H1 (cell line): ENCODE data around the gene ATM. TPM values are rescaled to one million over a fixed set of nuclear protein-coding genes. Genes with fewer than 3 reads are reported as not detected.

Experiments
- CTCF ChIA-PET: fragments of 300-600 bp; sonication (Branson Sonifier 250); formaldehyde crosslinking; loops from one replicate; lab custom pipeline; 2021; ENCODE audit not compliant: partially characterized antibody; lab: Charles Lee
- POLR2A ChIA-PET: fragments of 300-600 bp; sonication (Branson Sonifier 250); formaldehyde crosslinking; loops from one replicate; lab custom pipeline; 2021; ENCODE audit warnings: inconsistent platforms; ENCODE audit not compliant: partially characterized antibody; lab: Charles Lee
- DNase-seq, 2 experiments: peaks; one replicate each; pipeline versions ENCODE4 v3.0.0 to v3.0.0-alpha.2; 2010 to 2022; ENCODE audit warnings: low spot score in 2 of 2, low read depth in 1 of 2, mixed read lengths in 1 of 2
- FAIRE-seq: peaks from 2 replicates; lab custom pipeline; 2011; peaks lifted over from hg19 to GRCh38; lab: Jason Lieb, UNC
- H2AFZ ChIP-seq: 2 replicates; pipeline ENCODE4 v1.8.1; 2012; ENCODE audit warnings: low read length, inconsistent platforms
- H2AK5ac ChIP-seq: 2 replicates; pipeline ENCODE4 v1.6.1; 2013; ENCODE audit warnings: low read depth, low read length
- H2BK120ac ChIP-seq: replicated peaks from 2 replicates; pipeline ENCODE3; 2013; ENCODE audit warnings: low read depth, low read length, inconsistent platforms
- H2BK12ac ChIP-seq: 2 replicates; pipeline ENCODE4 v1.6.1; 2013; ENCODE audit warnings: low read depth, low read length
- H2BK15ac ChIP-seq: 2 replicates; pipeline ENCODE4 v1.6.1; 2013; ENCODE audit warnings: low read length
- H2BK20ac ChIP-seq: 2 replicates; pipeline ENCODE4 v1.6.1; 2013; ENCODE audit warnings: low read length
- H2BK5ac ChIP-seq: 2 replicates; pipeline ENCODE4 v1.6.1; 2013; ENCODE audit warnings: low read depth, low read length
- H3K14ac ChIP-seq: 2 replicates; pipeline ENCODE4 v1.6.1; 2013; ENCODE audit warnings: inconsistent platforms; ENCODE audit not compliant: insufficient read length
- H3K18ac ChIP-seq: 2 replicates; pipeline ENCODE4 v1.6.1; 2013; ENCODE audit warnings: low read length; ENCODE audit errors: extremely low read depth
- H3K23ac ChIP-seq: 2 replicates; pipeline ENCODE4 v1.6.1; 2013; ENCODE audit warnings: inconsistent platforms; ENCODE audit not compliant: insufficient read length
- H3K23me2 ChIP-seq: 2 replicates; pipeline ENCODE4 v1.6.1; 2013; ENCODE audit warnings: low read depth, low read length
- H3K27ac ChIP-seq: 2 replicates; pipeline ENCODE4 v1.6.1; 2011; ENCODE audit warnings: low read depth, low read length, inconsistent platforms
- H3K27me3 ChIP-seq, 4 experiments: replicated peaks in 1 of 4; 1 replicate in 1 of 4; 2 replicates in 3 of 4; pipeline versions ENCODE4 v1.6.1 to v1.8.1; 2011 to 2013; ENCODE audit warnings: low read length in 3 of 4, mild to moderate bottlenecking in 3 of 4, inconsistent platforms in 2 of 4, mixed read lengths in 2 of 4, moderate library complexity in 1 of 4; ENCODE audit not compliant: control insufficient read depth in 3 of 4, insufficient read depth in 3 of 4; ENCODE audit errors: extremely low read depth in 1 of 4
- H3K36me3 ChIP-seq, 4 experiments: 2 replicates each; pipeline versions ENCODE4 v1.6.1 to v1.8.1; 2011 to 2013; ENCODE audit warnings: mild to moderate bottlenecking in 4 of 4, low read length in 3 of 4, moderate library complexity in 2 of 4, control low read depth in 1 of 4, inconsistent platforms in 1 of 4; ENCODE audit not compliant: insufficient read depth in 4 of 4, control insufficient read depth in 2 of 4
- H3K4ac ChIP-seq: replicated peaks from 2 replicates; pipeline ENCODE3; 2013; ENCODE audit warnings: low read length, low read depth, mixed read lengths, inconsistent platforms; ENCODE audit not compliant: insufficient read length
- H3K4me1 ChIP-seq, 4 experiments: replicated peaks in 1 of 4; 1 replicate in 1 of 4; 2 replicates in 3 of 4; pipeline versions ENCODE4 v1.6.1 to v1.8.1; 2011 to 2013; ENCODE audit warnings: low read length in 3 of 4, inconsistent platforms in 2 of 4, mixed read lengths in 1 of 4; ENCODE audit not compliant: insufficient read depth in 4 of 4, control insufficient read depth in 3 of 4
- H3K4me2 ChIP-seq, 2 experiments: 2 replicates each; pipeline versions ENCODE4 v1.6.1 to v1.8.1; 2011 to 2013; ENCODE audit warnings: low read depth in 2 of 2, low read length in 2 of 2, control low read depth in 1 of 2, inconsistent platforms in 1 of 2, mild to moderate bottlenecking in 1 of 2; ENCODE audit not compliant: insufficient read depth in 1 of 2
- H3K4me3 ChIP-seq, 4 experiments: fragments of 200-600, 300-600 bp in 1 of 4; sonication (generic), shearing (Covaris generic), sonication (Bioruptor Twin) in 1 of 4; 2 replicates each; pipeline versions ENCODE4 v1.5.1 to v1.8.1; 2011 to 2016; ENCODE audit warnings: low read length in 4 of 4, low read depth in 3 of 4, control low read depth in 2 of 4, inconsistent platforms in 2 of 4, mild to moderate bottlenecking in 2 of 4, mixed read lengths in 1 of 4, moderate library complexity in 1 of 4; ENCODE audit not compliant: insufficient read depth in 2 of 4; ENCODE audit errors: extremely low read depth in 1 of 4
- H3K56ac ChIP-seq: replicated peaks from 2 replicates; pipeline ENCODE3; 2013; ENCODE audit warnings: low read depth, mild to moderate bottlenecking, mixed read lengths, low read length, inconsistent platforms; ENCODE audit not compliant: insufficient read length
- H3K79me1 ChIP-seq: 2 replicates; pipeline ENCODE4 v1.6.1; 2013; ENCODE audit warnings: low read depth, low read length, control low read depth
- H3K79me2 ChIP-seq, 2 experiments: 2 replicates each; pipeline versions ENCODE4 v1.6.1 to v1.8.1; 2012 to 2013; ENCODE audit warnings: low read length in 2 of 2, mild to moderate bottlenecking in 2 of 2, inconsistent platforms in 1 of 2; ENCODE audit not compliant: insufficient read depth in 2 of 2, control insufficient read depth in 1 of 2
- H3K9ac ChIP-seq, 4 experiments: replicated peaks in 1 of 4; 1 replicate in 1 of 4; 2 replicates in 3 of 4; pipeline versions ENCODE4 v1.6.1 to v1.8.1; 2011 to 2013; ENCODE audit warnings: low read depth in 3 of 4, low read length in 3 of 4, control low read depth in 2 of 4, mild to moderate bottlenecking in 2 of 4, moderate library complexity in 2 of 4, inconsistent platforms in 1 of 4; ENCODE audit errors: extremely low read depth in 1 of 4
- H3K9me3 ChIP-seq, 2 experiments: 2 replicates each; pipeline versions ENCODE4 v1.6.1 to v1.8.1; 2012 to 2013; ENCODE audit warnings: mild to moderate bottlenecking in 2 of 2, moderate library complexity in 2 of 2, control low read depth in 1 of 2, inconsistent platforms in 1 of 2, low read depth in 1 of 2, low read length in 1 of 2, mixed read lengths in 1 of 2; ENCODE audit not compliant: insufficient read depth in 2 of 2
- H4K20me1 ChIP-seq, 2 experiments: replicated peaks in 1 of 2; 2 replicates each; pipeline versions ENCODE3 to v1.8.1; 2011 to 2013; ENCODE audit warnings: inconsistent platforms in 2 of 2, low read length in 2 of 2, mild to moderate bottlenecking in 1 of 2; ENCODE audit not compliant: insufficient read depth in 2 of 2, control insufficient read depth in 1 of 2
- H4K5ac ChIP-seq: 2 replicates; pipeline ENCODE4 v1.6.1; 2013; ENCODE audit warnings: low read length, low read depth, mixed read lengths, inconsistent platforms; ENCODE audit not compliant: insufficient read length
- H4K8ac ChIP-seq: 2 replicates; pipeline ENCODE4 v1.8.0; 2013; ENCODE audit warnings: mild to moderate bottlenecking, moderate library complexity, low read length, inconsistent platforms; ENCODE audit not compliant: insufficient read depth; ENCODE audit errors: extremely low read depth
- H4K91ac ChIP-seq: replicated peaks from 2 replicates; pipeline ENCODE3; 2013; ENCODE audit warnings: low read length, mixed read lengths, inconsistent platforms; ENCODE audit not compliant: insufficient read length
- CHD2 ChIP-seq: IDR thresholded peaks from 2 replicates; pipeline ENCODE4 v1.6.1; 2012; ENCODE audit warnings: low read length, improper control_type of control experiment
- KDM5A ChIP-seq: fragments of 200-600 bp; IDR thresholded peaks from 2 replicates; pipeline ENCODE4 v1.7.1; 2012; ENCODE audit warnings: mild to moderate bottlenecking, low read length, inconsistent platforms, mixed read lengths
- RFX5 ChIP-seq: IDR thresholded peaks from 2 replicates; pipeline ENCODE4 v1.6.1; 2011; ENCODE audit warnings: low read depth, low read length, improper control_type of control experiment, borderline replicate concordance
- SIRT6 ChIP-seq: IDR thresholded peaks from one replicate; pipeline ENCODE4 v1.7.1; 2012; ENCODE audit warnings: low read length, inconsistent platforms
- SIX5 ChIP-seq: IDR thresholded peaks from 2 replicates; pipeline ENCODE4 v1.6.1; 2011; ENCODE audit warnings: mild to moderate bottlenecking, low read depth, low read length
- ZNF274 ChIP-seq: IDR thresholded peaks from 2 replicates; pipeline ENCODE4 v1.7.0; 2012; ENCODE audit warnings: low read length, borderline replicate concordance; ENCODE audit errors: extremely low read depth
- WGBS, 2 experiments: shearing (Covaris generic) in 1 of 2; methylation state at CpG; one replicate each; pipeline versions ENCODE4 v1.1.6 to v1.1.7; 2013 to 2015; ENCODE audit warnings: low lambda C conversion rate in 2 of 2, mixed read lengths in 2 of 2, inconsistent platforms in 1 of 2, low coverage in 1 of 2, missing lambda C conversion rate in 1 of 2; ENCODE audit not compliant: insufficient replicate concordance in 2 of 2, insufficient coverage in 1 of 2, insufficient read length in 1 of 2; ENCODE audit errors: extremely low coverage in 1 of 2, missing lambda C conversion rate in 1 of 2; 5-methylcytosine and 5-hydroxymethylcytosine counted together
- polyA plus RNA-seq, 7 experiments: library from polyadenylated mRNA; depleted of rRNA in 3 of 7; stranded (reverse) in 5 of 7; unstranded in 2 of 7; fragments of >200 nt in 5 of 7; fragments of 200-250 nt in 2 of 7; gene quantifications; 1 replicate in 5 of 7; 2 replicates in 1 of 7; 4 replicates in 1 of 7; pipeline versions ENCODE4 v1.2.1 to v1.2.3, GENCODE V29; 2011 to 2013; ENCODE audit warnings: missing spikeins in 2 of 7, mixed read lengths in 2 of 7
- total RNA-seq: library from RNA; stranded (reverse); fragmentation: NEBNext Ultra II Directional; extraction: Animal tissue kit (Norgen Biotek cat#: 25700); gene quantifications from 2 replicates; pipeline ENCODE4 v1.2.1, GENCODE V29; 2021
- TF ChIP-seq, protein P1 (sequence below): IDR thresholded peaks from 2 replicates; pipeline ENCODE4 v1.6.1; 2012; ENCODE audit warnings: inconsistent platforms

The ATM gene
- total and polyA plus RNA-seq, 2 of the 8 experiments (the other 6 are each of a cell fraction or from before 2014, with no cell fraction given) = 14.9 to 55.4 TPM

DNA sequence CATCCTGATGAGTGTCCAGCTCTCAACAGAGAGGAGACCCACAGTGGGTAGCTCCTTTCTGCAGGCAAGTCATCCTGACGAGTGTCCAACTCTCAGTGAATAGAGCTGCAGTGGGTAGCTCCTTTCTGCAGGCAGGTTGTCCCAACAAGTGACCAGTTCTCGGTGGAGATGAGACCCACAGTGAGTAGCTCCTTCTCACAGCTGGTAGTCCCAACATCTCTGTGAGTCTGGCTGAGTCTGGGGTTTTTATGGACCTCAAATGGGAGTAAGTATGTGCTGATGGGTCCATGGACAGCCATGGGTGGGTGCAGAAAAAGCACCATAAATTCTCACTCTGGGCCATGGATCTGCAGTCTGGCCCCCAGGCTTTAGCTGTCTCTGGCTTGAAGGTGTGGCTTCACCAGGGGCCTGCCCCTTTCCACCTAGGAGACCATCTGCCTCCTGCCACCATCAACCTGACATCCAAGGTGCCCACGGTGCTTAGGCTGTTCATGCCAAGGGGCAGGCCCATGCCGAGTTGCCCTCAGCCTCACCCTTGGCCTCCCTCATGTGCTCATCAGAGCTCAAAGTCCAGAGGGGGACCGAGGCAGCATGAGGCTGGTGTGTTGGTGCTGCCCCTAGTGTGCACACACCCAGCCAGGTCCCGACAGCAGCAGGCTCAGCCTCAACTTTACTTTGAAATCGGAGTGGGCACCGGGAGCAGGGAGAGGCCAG, 15.7 kb upstream of the ATM start:
- FAIRE-seq = no peak
- Histone ChIP-seq H3K4me1 (no peaks in the 10 kb centered on the region; a peak in 1 of 7 replicates), H3K9ac (no peak overlapping the region), H3K4me2 (no peak overlapping the region), H3K27me3 (no peaks in the 10 kb centered on the region), H4K8ac (no peak overlapping the region), H3K9me3 (no peaks in the 10 kb centered on the region), H3K14ac (no peak overlapping the region), H4K5ac (no peak overlapping the region), H3K4me3 (no peak overlapping the region), H4K91ac (no peak overlapping the region), H2AK5ac (no peak overlapping the region), H3K23me2 (no peaks in the 10 kb centered on the region), H3K79me1 (peaks cover 9% of the 10 kb centered on the region; the same call in 1 of the 2 replicates), H3K27ac (no peak overlapping the region), H3K4ac (no peak overlapping the region), H2BK5ac (no peak overlapping the region; the same call in 1 of the 2 replicates), H3K18ac (no peak overlapping the region), H2BK20ac (no peak overlapping the region), H2BK15ac (no peak overlapping the region), H2BK12ac (no peak overlapping the region), H3K36me3 (peaks cover 0 to 43% (median 9%) of the 10 kb centered on the region in 4 experiments; a peak in 6 of 8 replicates), H2BK120ac (no peak overlapping the region), H3K79me2 (peaks cover 3 to 89% of the 10 kb centered on the region in 2 experiments; a peak in 3 of 4 replicates), H3K23ac (no peak overlapping the region), H4K20me1 (peaks cover 3 to 13% of the 10 kb centered on the region in 2 experiments), H2AFZ (no peak overlapping the region), H3K56ac (no peak overlapping the region)
- ChIA-PET POLR2A (interaction anchor here (0.8 to 3.3 kb wide), 8 partner anchors 8 to 23 kb away, joined by 3 to 17 read pairs (median 4); partner anchors contain the start of genes ATM and NPAT), CTCF (interaction anchor here (0.6 to 1.4 kb wide), 3 partner anchors 10 to 623 kb away, joined by 3 to 6 read pairs (median 4); no protein-coding TSS in a partner anchor)
- no peak for DNase-seq
- whole genome bisulfite sequencing, 2 experiments = 86% methylated on average over 6 of the region's 8 CpGs; no CpG with 5 or more reads in 1 of the 2 experiments
- TF ChIP-seq SIX5 (no peak), SIRT6 (no peak), CHD2 (no peak), RFX5 (no peak), KDM5A (no peak), ZNF274 (no peak)
- TF ChIP-seq, protein P1, sequence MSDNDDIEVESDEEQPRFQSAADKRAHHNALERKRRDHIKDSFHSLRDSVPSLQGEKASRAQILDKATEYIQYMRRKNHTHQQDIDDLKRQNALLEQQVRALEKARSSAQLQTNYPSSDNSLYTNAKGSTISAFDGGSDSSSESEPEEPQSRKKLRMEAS = no peak
